ENCODE results near the gene DEPDC1B. TPM values are rescaled to one million over a fixed set of nuclear protein-coding genes. Genes with fewer than 3 reads are reported as not detected.
"Not testable (repeated sequence)": the region's sequence is repeated elsewhere in the genome, so short reads cannot be mapped to it uniquely, and the experiment has no call there.

DEPDC1B gene
- total RNA-seq, 1 donor from 2014 or later: 21.4 TPM

DNA sequence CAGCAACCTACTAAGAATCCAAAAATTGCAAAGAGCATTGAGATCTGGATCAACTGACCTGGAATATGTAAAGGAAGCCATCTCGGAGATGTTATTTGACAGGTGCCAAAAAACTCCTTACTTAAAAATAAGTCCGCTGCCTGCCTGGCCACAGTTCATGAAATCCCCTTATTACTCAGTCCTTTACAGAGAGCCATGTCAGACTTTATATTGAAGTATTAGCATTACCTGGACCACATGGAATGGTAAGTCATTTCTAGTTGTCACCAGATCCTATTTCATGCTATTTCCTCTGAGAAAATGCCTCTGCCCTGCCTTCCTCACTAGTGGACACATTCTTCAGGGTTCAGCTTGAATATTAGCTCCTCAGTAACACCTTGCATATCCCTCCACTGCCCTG lies 115.7 kb downstream of the DEPDC1B start:
- TF ChIP-seq, protein P1, sequence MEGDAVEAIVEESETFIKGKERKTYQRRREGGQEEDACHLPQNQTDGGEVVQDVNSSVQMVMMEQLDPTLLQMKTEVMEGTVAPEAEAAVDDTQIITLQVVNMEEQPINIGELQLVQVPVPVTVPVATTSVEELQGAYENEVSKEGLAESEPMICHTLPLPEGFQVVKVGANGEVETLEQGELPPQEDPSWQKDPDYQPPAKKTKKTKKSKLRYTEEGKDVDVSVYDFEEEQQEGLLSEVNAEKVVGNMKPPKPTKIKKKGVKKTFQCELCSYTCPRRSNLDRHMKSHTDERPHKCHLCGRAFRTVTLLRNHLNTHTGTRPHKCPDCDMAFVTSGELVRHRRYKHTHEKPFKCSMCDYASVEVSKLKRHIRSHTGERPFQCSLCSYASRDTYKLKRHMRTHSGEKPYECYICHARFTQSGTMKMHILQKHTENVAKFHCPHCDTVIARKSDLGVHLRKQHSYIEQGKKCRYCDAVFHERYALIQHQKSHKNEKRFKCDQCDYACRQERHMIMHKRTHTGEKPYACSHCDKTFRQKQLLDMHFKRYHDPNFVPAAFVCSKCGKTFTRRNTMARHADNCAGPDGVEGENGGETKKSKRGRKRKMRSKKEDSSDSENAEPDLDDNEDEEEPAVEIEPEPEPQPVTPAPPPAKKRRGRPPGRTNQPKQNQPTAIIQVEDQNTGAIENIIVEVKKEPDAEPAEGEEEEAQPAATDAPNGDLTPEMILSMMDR (conservative IDR thresholded peaks at IDR 0.05; ENCODE audit: low read depth, low read length): no peak
- no peak overlapping the region for H3K4me3 ChIP-seq (ENCODE audit: low read depth, low read length)
- DNase-seq (ENCODE audit: low read depth): no peak

DNA sequence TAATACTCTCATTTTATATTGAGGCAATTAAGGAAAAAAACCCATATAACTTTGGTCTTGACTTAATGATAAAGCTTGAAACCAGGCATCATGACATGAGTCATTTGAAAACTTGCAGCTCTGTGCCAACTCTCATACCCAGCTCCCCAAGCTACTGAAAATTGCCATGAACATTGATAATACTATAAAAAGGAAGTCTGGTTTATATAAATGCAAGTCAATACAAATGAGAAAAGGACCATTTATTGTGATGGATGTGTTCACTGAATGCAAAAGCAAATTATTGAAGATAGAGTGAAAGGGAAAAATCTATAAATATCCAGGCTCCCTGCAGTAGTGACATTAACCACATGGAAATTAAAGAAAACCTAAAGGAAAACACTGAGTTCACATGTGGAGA lies 116.3 kb downstream of the DEPDC1B start:
- no peak for DNase-seq (ENCODE audit: low read depth)
- H3K4me3 ChIP-seq (ENCODE audit: low read depth, low read length): no peak overlapping the region
- TF ChIP-seq, protein P1 (conservative IDR thresholded peaks at IDR 0.05; ENCODE audit: low read depth, low read length): no peak

DNA sequence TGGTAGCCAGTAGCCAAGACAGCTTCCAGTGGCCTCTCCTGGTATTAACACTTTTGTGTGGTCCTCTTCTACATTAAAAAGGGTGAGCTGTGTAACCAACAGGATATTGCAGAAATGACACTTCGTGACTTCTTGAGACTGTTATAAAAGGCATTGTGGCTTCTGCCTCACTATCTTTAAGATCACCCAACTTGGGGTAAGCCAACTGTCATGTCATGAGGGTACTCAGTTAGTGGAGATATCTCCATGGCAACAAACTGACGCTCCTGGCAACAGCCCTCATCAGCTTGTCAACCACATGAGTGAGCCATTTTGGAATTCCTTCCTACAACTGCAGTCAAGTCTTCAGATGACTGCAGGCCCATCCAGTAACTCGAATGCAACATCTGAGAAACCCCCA lies 121.7 kb downstream of the DEPDC1B start:
- DNase-seq (ENCODE audit: low read depth): no peak
- TF ChIP-seq, protein P1 (conservative IDR thresholded peaks at IDR 0.05; ENCODE audit: low read depth, low read length): no peak
- H3K4me3 ChIP-seq (ENCODE audit: low read depth, low read length): no peak overlapping the region

DNA sequence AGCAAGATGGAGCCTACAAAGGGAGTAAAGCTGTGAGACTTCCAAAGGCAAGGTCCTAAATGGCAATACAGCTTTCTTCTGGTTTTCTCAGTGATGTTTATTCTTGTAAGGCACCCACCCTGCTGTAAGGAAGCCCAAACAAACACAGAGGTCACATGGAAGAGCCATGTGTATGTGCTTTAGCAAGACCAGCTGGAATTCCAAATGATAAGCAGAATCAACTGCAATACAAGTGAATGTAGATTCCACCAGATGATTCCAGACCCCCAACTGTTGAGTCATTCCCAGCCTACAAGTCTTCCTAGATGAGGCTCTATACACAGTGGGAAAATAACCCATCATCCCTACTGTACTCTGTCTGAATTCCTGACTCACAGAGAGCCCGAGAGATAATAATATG lies 122.8 kb downstream of the DEPDC1B start:
- no peak for DNase-seq (ENCODE audit: low read depth)
- no peak overlapping the region for H3K4me3 ChIP-seq (ENCODE audit: low read depth, low read length)
- TF ChIP-seq, protein P1 (conservative IDR thresholded peaks at IDR 0.05; ENCODE audit: low read depth, low read length): no peak

DNA sequence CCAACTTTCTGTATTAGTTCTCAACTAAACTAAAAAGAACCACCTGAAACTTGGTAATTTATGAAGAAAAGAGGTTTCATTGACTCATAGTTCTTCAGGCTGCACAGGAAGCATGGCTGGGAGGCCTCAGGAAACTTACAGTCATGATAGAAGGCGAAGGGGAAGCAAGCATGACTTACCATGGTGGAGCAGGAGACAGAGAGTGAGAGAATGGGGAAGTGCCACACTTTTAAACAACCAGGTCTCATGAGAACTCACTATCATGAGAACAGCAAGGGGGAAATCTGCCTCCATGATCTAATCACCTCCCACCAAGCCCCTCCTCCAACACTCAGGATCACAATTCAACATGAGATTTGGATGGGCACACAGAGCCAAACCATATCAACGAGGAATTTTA lies 123.5 kb downstream of the DEPDC1B start:
- H3K4me3 ChIP-seq (ENCODE audit: low read depth, low read length): no peak overlapping the region
- no peak for DNase-seq (ENCODE audit: low read depth)
- TF ChIP-seq, protein P1 (conservative IDR thresholded peaks at IDR 0.05; ENCODE audit: low read depth, low read length): no peak

DNA sequence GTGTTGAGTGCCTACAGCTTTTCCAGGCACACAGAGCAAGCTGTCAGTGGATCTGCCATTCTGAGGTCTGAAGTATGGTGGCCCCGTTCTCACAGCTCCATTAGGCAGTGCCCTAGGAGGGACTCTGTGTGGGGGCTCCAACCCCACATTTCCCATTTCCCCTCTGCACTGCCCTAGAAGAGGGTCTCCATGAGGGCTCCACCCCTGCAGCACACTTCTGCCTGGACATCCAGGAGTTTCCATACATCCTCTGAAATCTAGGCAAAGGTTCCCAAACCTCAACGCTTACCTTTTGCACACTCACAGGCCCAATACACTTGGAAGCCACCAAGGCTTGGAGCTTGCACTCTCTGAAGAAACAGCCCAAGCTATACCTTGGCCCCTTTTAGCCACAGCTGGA lies 131.3 kb downstream of the DEPDC1B start:
- no peak for DNase-seq (ENCODE audit: low read depth)
- no peak overlapping the region for H3K4me3 ChIP-seq (ENCODE audit: low read depth, low read length)
- TF ChIP-seq, protein P1 (conservative IDR thresholded peaks at IDR 0.05; ENCODE audit: low read depth, low read length): no peak

DNA sequence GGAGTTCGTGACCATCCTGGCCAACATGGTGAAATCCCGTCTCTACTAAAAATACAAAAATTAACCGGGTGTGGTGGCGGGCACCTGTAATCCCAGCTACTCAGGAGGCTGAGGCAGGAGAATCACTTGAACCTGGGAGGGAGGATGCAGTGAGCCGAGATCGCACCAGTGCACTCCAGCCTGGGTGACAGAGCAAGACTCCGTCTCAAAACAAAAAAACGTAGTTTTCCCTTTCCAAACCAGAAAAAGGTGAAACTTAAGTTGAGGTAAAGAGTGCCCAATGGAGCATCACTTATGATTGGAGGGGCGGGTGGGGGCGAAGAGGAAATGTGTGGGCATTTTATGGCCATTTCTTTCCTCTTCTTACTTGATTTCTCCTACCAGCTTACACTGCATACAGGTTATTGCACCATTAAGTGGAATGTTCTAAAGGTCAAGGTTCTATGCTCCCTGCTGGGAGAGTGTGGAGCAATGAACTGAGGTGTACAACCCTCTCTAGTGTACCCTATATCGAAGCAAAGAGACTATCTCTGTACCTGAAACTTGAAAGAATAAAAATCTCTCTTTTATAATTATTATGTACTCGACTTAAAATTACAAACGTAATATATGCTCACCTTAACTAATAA lies 136.2 kb downstream of the DEPDC1B start:
- TF ChIP-seq, protein P1 (conservative IDR thresholded peaks at IDR 0.05; ENCODE audit: low read depth, low read length): no peak
- DNase-seq (ENCODE audit: low read depth): no peak
- no peak overlapping the region for H3K4me3 ChIP-seq (ENCODE audit: low read depth, low read length)

DNA sequence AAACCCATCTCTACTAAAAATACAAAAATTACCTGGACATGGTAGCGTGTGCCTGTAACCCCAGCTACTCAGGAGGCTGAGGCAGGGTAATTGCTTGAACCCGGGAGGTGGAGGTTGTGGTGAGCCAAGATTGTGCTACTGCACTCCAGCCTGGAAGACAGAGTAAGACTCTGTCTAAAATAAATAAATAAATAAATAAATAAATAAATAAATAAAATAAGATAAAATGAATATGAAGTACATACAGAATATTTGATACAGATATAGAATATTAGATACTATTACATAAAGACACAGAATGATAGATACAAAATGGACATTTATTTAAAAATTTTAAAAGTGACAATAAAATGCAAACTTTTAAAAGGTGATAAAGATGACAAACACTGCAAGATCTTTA lies 146.7 kb downstream of the DEPDC1B start:
- DNase-seq (ENCODE audit: low read depth); H3K4me3 ChIP-seq (ENCODE audit: low read depth, low read length): not testable (repeated sequence)
